Right hindlimb (tissue), 1 donor: Measurements from ENCODE around the gene TSPAN3.

Source experiments
- DNase-seq: peaks from one replicate; pipeline ENCODE4 v3.0.0-alpha.2; 2018

TSPAN3 gene

DNA sequence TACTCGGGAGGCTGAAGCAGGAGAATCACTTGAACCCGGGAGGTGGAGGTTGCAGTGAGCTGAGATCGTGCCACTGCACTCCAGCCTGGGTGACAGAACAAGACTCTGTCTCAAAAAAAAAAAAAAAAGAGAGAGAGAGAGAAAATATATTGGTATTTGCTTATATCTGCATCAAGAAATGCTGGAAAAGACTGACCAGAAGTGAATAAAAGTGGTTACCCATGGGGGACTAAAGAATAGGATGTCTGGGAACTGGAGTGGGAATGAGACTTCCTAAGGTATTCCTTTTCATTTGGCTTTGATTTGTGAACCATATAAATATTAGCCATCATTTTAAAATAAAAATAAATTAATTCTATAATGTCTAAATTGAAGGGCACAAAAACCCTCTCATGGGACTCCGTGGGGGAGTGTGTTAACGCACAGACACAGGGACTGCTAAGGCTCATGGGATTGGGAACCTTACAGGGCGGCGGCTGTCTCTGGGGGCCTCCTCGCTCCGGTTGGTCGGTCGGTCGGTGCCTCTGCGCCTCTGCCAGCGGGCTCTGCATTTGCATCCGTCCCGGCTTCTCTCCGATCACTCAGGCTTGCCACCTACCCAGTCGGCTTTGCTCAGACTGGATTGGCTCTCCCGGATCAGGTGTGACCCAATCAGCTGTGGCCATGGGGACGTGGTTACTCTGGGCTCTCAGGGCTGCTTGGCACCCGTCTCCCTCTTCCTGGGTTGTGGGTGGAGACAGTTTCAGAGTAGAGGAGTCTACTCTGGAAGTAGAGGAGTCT, 12.7 kb upstream of the TSPAN3 start:
- peak; percentile 65 for DNase-seq

DNA sequence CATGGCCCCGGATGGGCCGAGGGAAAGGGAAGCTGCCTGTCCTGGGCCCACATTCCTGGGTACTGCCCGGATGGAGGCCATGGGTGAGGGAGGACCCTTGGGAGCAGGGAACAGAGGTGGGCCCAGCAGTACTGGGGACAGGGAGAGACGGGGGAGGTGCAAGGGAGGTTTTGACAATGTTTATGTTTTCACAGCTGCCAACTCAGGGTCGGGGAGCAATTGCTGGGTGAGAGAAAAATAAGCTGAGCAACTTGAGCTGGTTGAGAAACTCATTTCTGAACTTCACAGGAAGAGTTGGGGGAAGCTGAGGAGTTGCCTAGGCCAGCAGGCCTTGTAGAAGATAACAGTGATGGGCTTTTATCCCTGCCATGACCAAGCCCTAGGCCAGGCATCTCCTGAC, 11.1 kb upstream of the TSPAN3 start:
- DNase-seq: no peak

DNA sequence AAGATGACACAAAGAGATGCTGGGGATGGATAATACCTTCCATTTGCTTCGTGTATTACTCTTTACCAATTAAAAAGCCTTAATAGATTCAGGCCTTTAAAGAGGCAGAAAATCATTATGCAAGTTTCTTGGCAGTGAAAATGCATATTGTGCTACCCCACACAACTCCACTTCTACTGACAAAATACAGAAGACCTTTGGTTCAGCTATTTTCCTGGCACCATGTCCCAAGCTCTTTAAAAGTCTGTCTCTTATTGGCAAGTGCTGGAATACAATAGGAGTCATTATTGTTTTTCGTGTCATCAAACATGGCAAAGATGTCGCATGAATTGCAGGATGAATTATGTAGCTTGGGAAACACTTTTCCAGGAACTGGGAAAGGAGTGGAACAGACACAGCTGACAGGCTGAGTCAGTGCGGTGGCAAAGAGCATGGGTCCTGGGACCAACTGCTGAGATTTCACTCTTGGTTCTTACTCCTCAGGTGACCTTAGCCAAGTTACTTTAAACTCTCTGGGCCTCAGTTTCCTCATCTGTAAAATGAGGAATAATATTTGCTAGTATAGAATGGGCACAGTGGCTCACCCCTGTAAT, 5.5 kb upstream of the TSPAN3 start:
- no peak for DNase-seq

- DNase-seq: no peak
Observed at GRCh38 chr15:77075528-77075927, 4.6 kb upstream of the TSPAN3 start.

DNA sequence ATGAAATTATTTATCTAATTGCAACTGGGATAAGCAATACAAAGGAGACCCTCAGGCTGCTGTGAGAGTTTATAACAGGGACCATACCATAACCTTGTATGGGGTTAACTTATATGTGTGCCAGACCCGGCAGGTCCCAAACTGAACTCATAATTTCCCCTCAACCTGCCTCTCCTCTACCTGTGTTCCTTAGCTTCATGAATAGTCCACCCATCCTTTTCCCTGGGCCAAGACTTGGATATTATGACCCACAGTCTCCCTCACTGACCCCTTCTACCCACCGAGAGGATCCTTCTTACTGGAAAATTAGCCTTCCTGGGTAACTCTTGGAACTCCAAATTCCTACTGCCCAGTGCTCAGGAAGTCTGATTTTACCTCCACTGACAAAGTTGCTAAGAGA, 3.4 kb upstream of the TSPAN3 start:
- DNase-seq: no peak

GRCh38 chr15:77071305-77072223, 655 bp upstream of the TSPAN3 start:
- no peak for DNase-seq

- DNase-seq: no peak
Observed at GRCh38 chr15:77070180-77070494, 772 bp downstream of the TSPAN3 start.

GRCh38 chr15:77069521-77070121, 1.3 kb downstream of the TSPAN3 start:
- peak; percentile 34 for DNase-seq

DNA sequence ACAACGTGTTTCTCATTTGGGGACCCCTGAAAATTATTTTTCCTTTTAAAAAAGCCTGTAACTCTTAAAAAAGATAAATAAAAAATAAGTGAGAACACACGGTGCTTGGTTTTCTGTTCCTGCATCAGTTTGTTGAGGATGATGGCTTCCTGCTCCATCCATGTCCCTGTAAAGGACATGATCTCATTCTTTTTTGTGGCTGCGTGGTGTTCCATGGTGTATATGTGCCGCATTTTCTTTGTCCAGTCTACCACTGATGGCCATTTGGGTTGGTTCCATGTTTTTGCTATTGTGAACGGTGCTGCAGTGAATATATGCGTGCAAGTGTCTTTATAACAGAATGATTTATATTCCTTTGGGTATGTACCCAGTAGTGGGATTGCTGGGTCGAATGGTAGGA, 2.3 kb downstream of the TSPAN3 start:
- DNase-seq: no peak

DNA sequence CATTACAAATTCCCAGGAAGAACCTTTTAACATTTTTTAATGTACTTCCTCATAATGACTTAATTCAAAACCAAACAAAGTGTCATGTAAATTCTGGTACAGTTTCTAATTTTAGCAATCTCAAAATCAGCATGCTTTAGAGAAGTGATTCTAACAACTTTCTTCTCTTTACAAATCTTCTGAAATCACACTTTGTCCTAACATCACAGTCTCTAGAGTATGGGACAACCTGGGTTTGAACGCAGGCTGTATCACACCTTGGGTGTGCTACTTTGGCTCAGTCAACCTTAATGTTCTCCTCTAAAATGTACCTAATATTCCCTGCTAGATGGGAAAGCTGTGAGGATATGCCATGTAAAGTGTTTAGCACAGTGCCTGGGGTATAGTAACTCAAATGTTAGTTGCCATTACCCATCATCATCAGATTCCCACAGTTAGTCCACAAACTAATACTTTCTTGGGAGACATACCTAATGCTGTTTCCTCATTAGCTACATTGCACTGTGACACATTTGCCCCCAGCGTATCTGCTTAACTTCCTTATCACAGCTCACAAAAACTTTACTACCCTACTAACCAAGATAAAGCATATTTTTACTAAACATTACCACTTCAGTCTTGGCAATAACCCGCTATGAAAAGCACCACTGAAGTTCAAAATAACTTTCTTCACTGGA, 3.1 kb downstream of the TSPAN3 start:
- DNase-seq: no peak

DNA sequence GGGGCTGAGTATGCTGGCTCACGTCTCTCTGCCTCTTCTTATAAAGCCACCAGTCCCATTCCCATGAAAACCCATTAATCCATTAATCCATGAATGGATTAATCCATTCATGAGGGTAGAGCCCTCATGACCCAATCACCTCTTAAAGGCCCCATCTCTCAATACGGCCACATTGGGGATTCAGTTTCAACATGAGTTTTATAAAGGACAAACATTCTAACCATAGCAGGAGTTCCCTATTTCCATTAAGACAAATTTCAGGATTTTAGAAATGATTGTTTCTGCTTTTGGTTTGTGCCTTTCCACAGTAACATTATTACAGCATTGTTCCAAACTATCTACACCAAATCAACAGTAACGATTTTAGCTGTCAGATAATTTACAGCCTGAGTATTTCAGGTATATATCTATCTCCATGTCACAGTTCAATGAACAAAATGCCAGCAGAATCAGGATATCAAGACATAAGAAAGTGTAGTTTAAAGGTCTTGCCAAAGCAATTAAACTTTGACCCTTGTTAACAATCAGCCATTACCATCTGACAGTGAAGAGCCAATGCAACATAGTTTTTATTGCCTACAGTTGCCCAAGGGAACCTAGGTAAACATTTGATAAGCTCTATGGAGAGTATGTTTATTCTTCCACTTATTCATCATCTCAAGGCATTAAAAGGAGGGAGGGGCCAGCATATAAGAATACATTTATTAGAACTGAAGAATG, 3.8 kb downstream of the TSPAN3 start:
- DNase-seq: no peak

DNA sequence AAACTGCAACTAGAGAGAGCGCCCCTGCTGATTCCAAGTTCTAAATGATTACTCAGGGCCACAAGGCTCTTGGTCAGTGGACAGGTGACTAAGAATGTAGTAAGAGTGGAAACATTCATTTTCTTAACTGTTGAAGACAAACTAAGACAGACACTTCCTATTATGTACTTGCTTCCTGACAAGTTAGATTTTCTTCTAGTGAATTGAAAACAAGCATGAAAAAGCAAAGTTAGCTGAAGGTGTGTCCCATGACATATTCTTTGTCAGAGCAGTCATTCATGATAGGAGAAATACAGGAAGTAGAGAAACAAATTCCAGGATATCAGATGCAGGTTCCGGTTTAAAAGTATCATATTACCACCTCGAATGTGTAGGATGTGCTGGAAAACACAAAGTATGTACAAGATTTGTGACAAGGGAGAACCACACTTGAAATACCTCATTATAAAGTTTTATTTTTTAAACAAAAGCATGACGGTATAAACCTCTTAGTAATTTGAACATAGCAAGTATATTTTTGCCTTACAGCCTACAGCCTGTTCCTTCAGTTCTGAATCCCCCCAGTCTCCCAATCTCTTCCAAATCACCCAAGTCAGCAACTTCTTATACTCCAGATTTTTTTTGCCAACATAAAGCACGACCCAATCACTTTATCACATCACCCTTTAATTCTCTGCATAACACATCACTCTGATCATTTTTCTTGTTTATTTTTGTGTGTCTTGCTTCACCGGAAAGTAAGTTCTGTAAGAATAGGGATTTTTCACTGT, 6.2 kb downstream of the TSPAN3 start:
- no peak for DNase-seq

GRCh38 chr15:77064063-77064462, 6.8 kb downstream of the TSPAN3 start:
- no peak for DNase-seq

GRCh38 chr15:77063249-77063648, 7.7 kb downstream of the TSPAN3 start:
- DNase-seq: no peak

GRCh38 chr15:77060546-77060945, 10.4 kb downstream of the TSPAN3 start:
- peak; percentile 65 for DNase-seq

DNA sequence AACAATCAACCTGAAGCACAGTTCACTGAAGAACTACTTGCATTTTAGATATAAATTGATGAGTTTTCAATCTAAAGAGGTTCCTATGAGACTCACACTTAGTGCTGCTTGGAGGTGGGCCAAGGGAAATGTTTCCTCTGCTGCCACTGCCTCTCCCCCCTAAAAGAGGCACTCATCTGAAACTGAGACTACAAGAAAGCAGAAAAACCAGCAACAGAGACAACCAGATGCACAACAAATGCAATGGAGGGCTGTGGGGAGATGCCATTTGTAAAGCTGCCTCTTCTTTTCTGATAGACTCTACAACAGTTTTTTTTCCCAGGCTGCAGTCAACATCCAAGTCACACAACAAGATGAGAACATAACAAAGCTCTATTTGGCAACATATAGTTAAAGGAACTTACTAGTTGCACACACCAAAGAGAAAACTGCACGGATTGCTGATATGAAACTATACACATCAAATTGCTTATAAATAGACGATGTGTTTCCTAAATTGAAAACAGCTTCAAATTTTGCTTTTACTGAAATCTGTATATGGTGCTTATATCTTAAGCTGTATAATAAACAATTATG, 11.0 kb downstream of the TSPAN3 start:
- peak; percentile 63 for DNase-seq

- no peak for DNase-seq
Observed at GRCh38 chr15:77058468-77058867, 12.4 kb downstream of the TSPAN3 start.

- no peak for DNase-seq
Observed at GRCh38 chr15:77057685-77058084, 13.2 kb downstream of the TSPAN3 start.

- DNase-seq: no peak
Observed at GRCh38 chr15:77057072-77057471, 13.8 kb downstream of the TSPAN3 start.

DNA sequence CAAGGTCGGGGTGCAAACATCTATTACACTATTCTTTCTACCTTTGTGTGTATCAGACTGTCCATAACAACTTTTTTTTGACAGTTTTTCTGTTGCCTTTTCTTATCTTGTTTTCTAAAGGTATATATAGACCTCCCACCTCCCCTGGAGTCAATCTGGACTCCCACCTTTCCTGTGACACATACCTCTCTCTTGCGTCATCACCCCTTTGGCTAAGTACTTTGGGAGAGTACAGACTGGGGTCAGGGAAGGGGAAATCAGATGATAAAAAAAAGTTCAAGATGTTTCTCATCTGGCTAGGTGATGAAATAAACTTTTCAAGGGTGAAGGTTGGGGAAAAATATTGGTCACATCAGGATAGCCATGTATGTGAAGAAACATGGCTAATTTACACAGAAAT, 17.2 kb downstream of the TSPAN3 start:
- no peak for DNase-seq

- no peak for DNase-seq
Observed at GRCh38 chr15:77052556-77052955, 18.4 kb downstream of the TSPAN3 start.
